GM10248 (cell line): ENCODE data around the gene GSDME.

Experiments used
- CTCF ChIA-PET: fragments of 300-600 bp; sonication (Branson Sonifier 250); formaldehyde crosslinking; extraction: SDS; loops from one replicate; lab custom pipeline; 2021; ENCODE audit warnings: antibody characterized with exemption; lab: Yijun Ruan, JAX
- POLR2A ChIA-PET: fragments of 350-650 bp; sonication (Branson Sonifier 250); formaldehyde crosslinking; extraction: SDS; loops from one replicate; lab custom pipeline; 2020; ENCODE audit warnings: antibody characterized with exemption; lab: Yijun Ruan, JAX
- DNase-seq: peaks from one replicate; pipeline ENCODE4 v3.0.0; 2012; ENCODE audit errors: extremely low spot score
- TF ChIP-seq, protein P1 (sequence below): IDR thresholded peaks from 2 replicates; pipeline ENCODE4 v1.5.1; 2012; ENCODE audit warnings: mild to moderate bottlenecking, low read depth; ENCODE audit errors: extremely low read depth, missing control alignments, control extremely low read depth

Gene GSDME

DNA sequence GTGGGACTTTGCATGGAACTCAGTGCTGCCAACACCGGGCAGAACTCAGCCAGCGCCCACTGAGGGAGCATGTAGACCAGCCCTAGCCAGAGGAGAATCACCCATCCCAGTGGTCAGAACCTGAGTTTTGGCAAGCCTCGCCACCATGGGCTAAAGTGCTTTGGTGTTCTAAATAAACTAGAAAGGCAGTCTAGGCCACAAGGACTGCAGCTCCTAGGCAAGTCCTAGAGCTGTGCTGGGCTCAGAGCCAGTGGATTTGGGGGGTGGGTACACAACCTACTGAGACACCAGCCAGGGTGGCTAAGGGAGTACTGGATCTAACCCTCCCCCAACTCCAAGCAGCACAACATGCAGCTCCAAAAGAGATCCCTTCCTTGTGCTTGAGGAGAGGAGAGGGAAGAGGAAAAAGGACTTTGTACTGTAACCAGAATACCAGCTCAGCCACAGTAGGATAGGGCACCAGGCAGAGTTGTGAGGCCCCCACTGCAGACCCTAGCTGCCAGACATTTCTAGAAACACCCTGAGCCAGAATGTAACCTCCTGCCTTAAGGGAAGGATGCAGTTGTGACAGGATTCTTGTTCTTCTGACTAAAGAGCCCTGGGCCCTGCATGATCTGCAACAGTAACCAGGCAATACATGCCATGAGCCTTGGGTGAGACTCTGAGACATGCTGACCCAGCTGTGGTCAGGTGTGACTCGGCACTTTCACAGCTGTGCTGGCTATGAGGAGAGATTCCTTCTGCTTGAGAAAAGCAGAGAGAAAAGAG is 24.4 kb downstream of the GSDME start:
- CTCF ChIA-PET: interaction anchor here (1.1 to 2.0 kb wide), 3 partner anchors 17 to 366 kb away, joined by 4 to 8 read pairs (median 5); no protein-coding TSS in a partner anchor
- POLR2A ChIA-PET: interaction anchor here (1.2 kb wide), 1 partner anchor 8 kb away, joined by 4 read pairs; no protein-coding TSS in a partner anchor
- TF ChIP-seq, protein P1, sequence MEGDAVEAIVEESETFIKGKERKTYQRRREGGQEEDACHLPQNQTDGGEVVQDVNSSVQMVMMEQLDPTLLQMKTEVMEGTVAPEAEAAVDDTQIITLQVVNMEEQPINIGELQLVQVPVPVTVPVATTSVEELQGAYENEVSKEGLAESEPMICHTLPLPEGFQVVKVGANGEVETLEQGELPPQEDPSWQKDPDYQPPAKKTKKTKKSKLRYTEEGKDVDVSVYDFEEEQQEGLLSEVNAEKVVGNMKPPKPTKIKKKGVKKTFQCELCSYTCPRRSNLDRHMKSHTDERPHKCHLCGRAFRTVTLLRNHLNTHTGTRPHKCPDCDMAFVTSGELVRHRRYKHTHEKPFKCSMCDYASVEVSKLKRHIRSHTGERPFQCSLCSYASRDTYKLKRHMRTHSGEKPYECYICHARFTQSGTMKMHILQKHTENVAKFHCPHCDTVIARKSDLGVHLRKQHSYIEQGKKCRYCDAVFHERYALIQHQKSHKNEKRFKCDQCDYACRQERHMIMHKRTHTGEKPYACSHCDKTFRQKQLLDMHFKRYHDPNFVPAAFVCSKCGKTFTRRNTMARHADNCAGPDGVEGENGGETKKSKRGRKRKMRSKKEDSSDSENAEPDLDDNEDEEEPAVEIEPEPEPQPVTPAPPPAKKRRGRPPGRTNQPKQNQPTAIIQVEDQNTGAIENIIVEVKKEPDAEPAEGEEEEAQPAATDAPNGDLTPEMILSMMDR: no peak
- DNase-seq: no peak

DNA sequence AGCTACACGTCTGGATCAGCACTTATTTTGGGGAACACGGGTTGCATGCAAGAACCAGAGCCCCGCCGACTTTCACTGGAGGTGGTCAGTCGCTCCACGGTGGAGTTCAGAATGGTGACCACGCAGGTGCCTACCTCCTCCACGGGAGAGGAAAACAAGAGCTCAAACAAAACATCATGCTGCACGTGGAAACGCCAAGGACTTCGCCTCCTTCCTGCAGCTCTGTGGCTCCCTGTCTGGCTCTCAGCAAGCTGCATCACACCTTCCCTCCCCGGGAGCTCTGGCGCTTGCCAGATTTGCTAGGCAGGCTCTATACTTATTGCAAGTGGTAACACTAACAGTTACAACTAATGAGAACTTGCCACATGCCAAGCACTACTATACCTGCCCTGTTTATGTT is 26.0 kb downstream of the GSDME start:
- no peak for DNase-seq
- TF ChIP-seq, protein P1: no peak
- ChIA-PET POLR2A (interaction anchor here (0.5 kb wide), 1 partner anchor 795 kb away, joined by 4 read pairs; no protein-coding TSS in a partner anchor), CTCF (interaction anchor here (0.9 to 1.8 kb wide), 5 partner anchors 9 to 363 kb away, joined by 3 to 5 read pairs (median 3); no protein-coding TSS in a partner anchor)

DNA sequence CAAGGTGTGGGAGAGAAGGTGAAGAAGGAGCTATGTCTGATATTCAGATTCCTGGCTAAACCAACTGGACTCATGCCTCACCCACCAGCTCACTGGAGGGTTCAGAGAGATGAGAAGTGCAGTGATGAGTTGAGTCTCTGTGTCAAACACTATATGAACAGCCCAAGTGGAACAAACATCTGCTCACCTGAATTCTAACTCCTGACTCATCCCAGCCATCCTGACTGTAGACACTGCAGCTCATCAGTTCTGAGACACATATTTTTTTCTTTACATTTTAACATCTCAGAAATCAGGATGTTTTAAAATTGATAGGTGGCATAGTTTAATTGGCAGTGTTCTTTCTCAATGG is 27.3 kb downstream of the GSDME start:
- ChIA-PET CTCF (interaction anchor here (0.6 to 1.4 kb wide), 5 partner anchors 12 to 364 kb away, joined by 3 read pairs; no protein-coding TSS in a partner anchor), POLR2A (no interaction called here)
- TF ChIP-seq, protein P1: no peak
- no peak for DNase-seq

DNA sequence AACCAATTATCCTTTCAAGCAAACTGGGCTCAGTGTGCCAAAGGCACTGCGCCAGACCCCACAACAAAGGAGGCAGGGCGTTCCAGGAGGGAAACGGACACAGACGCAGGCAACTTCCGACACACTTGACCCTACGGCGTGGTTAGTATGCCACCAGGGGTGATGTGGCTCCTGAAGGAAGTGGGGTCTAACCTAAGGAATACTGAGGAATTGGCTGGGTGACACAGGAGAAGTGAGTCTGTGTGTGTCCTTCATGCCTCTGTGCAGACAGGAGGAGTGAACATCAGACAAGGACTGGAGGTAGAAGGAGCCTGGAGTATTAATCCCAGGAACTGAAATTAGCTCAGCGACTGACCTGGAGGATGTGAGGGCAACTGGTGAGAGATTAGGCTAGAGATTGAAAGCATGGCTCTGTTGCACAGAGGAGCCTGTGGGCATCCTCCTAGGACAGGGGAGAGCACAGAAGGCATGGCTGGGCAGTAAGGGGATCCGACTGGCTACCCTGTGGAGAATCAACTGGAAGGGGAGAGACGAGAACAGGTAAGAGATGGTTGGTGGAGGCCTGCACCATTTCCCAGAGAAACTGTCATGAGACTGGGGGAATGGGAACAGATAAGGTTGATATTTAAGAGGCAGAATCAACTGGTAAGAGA is 27.8 kb downstream of the GSDME start:
- ChIA-PET POLR2A (no interaction called here), CTCF (interaction anchor here (0.6 to 1.4 kb wide), 4 partner anchors 13 to 64 kb away, joined by 3 read pairs; no protein-coding TSS in a partner anchor)
- TF ChIP-seq, protein P1: no peak
- no peak for DNase-seq

DNA sequence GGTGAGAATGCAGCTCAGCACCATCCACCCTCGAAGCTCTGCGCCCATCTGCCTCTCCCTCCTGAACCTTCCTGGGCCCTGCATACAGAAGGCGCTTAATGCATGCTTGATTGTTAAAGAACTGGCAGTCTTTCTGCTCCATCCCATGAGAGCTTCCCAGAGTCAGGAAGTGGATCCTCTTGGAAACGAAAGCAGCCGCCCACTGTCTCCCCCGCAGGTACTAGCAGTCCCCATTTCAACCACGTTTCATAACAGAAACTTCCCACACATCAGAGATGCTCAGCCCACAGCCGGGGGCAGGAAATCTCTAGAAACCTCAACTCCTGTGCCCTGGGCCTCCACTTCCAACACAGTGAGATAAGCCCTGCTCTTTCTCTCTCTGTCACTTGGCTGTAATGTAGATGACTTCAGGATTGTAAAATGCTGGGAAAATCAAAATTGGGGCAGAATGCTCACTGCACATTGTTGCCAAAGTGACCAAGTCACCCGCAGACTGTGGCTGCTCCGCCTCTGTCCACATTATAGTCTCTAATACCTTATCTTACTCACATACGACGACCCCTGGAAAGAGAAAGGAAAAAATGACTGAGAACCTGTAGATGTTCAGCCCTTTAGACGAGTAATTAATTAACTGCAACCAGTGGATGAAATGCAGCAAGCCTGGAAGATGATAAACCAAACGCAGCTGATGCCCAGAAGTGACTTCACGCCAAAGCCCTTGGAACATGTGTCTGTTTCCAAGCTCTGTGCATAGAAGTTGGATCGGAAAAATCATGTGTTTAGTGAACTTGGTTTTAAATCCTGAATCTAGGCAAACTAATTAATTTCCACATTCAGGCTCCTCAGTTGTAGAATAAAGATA is 28.5 kb downstream of the GSDME start:
- TF ChIP-seq, protein P1: no peak
- DNase-seq: no peak
- ChIA-PET CTCF (interaction anchor here (1.0 kb wide), 1 partner anchor 14 kb away, joined by 3 read pairs; no protein-coding TSS in a partner anchor), POLR2A (no interaction called here)

DNA sequence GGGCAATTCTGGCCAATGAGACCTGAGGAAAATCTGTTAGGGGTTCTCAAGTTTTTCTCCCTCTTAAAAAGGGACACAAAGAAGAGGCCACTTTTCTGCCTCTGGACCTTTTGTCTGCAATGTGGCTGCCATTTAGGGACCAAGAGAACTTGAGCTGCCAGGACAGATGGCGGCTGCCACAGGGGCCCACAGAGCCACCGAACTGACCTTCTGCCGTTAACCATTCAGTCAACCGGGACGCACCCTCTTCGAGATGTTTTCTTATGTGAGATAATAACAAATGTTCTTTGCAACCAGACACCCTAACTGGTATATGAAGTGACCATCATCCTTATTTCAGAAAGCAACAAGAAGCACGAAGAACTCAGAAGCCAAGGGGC is 29.2 kb downstream of the GSDME start:
- TF ChIP-seq, protein P1: no peak
- no peak for DNase-seq
- ChIA-PET CTCF (interaction anchor here (1.8 kb wide), 1 partner anchor 85 kb away, joined by 6 read pairs; no protein-coding TSS in a partner anchor), POLR2A (no interaction called here)
